Upper lobe of left lung (tissue), 4 donors: Measurements from ENCODE around the gene ACSM3.

Experiments used
- CTCF ChIP-seq, 6 experiments: fragments of 450-650 bp in 4 of 6; fragments of 200-600 bp in 2 of 6; sonication (generic) in 2 of 6; IDR thresholded peaks; one replicate each; pipeline ENCODE4 v1.5.1; 2016 to 2019; ENCODE audit warnings: antibody characterized with exemption in 6 of 6
- EP300 ChIP-seq, 4 donors: sonication (generic); formaldehyde crosslinking; IDR thresholded peaks; one replicate each; pipeline ENCODE4 v1.5.1; 2017; ENCODE audit warnings: antibody characterized with exemption in 4 of 4, control low read depth in 2 of 4
- POLR2A ChIP-seq, 4 donors: fragments of 450-650 bp; IDR thresholded peaks; one replicate each; pipeline ENCODE4 v1.5.1; 2016 to 2017; ENCODE audit warnings: antibody characterized with exemption in 4 of 4, mild to moderate bottlenecking in 2 of 4
- POLR2AphosphoS5 ChIP-seq, 2 donors: sonication (generic); formaldehyde crosslinking; IDR thresholded peaks; one replicate each; pipeline ENCODE4 v1.5.1; 2017; ENCODE audit warnings: antibody characterized with exemption in 2 of 2

DNA sequence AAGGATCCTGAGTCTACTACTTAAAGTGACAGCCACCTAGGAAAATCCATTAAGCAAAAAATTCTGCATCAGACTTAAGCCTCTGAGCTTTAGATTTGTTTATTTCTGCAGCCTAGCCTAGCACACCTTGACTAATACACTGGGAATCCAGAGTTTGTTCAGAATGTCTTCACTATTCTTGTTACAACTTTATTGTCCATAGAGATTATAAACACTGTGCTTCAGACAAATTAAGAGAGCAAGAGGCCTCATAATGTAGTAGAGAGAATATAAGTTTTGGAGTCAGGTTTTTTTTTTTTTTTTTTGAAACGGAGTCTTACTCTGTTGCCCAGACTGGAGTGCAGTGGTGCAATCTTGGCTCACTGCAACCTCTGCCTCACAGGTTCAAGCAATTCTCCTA is 13.3 kb upstream of the ACSM3 start:
- TF ChIP-seq CTCF (IDR thresholded peaks at IDR 0.05) (no peak), POLR2A (IDR thresholded peaks at IDR 0.05) (no peak), POLR2AphosphoS5 (IDR thresholded peaks at IDR 0.05) (no peak), EP300 (IDR thresholded peaks at IDR 0.05) (no peak)
